ENCODE results near the gene TTL.

DNA sequence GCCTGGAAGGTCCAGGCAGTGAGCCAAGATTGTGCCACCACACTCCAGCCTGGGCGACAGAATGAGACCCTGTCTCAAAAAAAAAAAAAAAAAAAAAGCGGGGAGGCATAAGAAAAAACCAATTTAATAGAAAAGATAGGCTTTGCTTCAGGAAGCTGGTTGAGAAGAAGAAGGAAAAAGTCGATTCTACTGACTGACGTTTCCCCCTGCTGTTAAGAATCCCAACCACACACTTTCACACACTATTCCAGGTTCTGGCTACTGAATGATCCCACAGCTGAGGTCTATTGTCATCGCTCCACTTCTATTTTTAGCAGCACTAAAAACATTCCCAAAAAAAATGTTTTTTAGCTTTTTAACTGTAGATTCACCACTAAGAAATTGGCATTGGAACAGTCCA lies 95.8 kb downstream of the TTL start:
- TF ChIP-seq, protein P1, sequence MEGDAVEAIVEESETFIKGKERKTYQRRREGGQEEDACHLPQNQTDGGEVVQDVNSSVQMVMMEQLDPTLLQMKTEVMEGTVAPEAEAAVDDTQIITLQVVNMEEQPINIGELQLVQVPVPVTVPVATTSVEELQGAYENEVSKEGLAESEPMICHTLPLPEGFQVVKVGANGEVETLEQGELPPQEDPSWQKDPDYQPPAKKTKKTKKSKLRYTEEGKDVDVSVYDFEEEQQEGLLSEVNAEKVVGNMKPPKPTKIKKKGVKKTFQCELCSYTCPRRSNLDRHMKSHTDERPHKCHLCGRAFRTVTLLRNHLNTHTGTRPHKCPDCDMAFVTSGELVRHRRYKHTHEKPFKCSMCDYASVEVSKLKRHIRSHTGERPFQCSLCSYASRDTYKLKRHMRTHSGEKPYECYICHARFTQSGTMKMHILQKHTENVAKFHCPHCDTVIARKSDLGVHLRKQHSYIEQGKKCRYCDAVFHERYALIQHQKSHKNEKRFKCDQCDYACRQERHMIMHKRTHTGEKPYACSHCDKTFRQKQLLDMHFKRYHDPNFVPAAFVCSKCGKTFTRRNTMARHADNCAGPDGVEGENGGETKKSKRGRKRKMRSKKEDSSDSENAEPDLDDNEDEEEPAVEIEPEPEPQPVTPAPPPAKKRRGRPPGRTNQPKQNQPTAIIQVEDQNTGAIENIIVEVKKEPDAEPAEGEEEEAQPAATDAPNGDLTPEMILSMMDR (IDR thresholded peaks at IDR 0.05), result no peak
- TF ChIP-seq POLR2A (IDR thresholded peaks at IDR 0.05), result no peak
